Liver (tissue), 9 donors: ENCODE data around the gene CYP1B1. TPM values are rescaled to one million over a fixed set of nuclear protein-coding genes. Genes with fewer than 3 reads are reported as not detected.
"Not testable (repeated sequence)": the region's sequence is repeated elsewhere in the genome, so short reads cannot be mapped to it uniquely, and the experiment has no call there.

ENCODE experiments used
- DNase-seq: peaks from one replicate; pipeline ENCODE4 v3.0.0-alpha.2; 2017; ENCODE audit warnings: low spot score
- H3K27ac ChIP-seq, 2 donors: one replicate each; pipeline ENCODE4 v1.7.0; 2013; ENCODE audit warnings: inconsistent platforms in 2 of 2, low read length in 2 of 2, control low read depth in 1 of 2, low read depth in 1 of 2, mild to moderate bottlenecking in 1 of 2
- H3K27me3 ChIP-seq, 4 donors: one replicate each; pipeline versions ENCODE4 v1.6.1 to v1.7.0; 2013; ENCODE audit warnings: low read length in 3 of 4, inconsistent platforms in 1 of 4, mild to moderate bottlenecking in 1 of 4, moderate library complexity in 1 of 4; ENCODE audit not compliant: control insufficient read depth in 4 of 4, insufficient read depth in 4 of 4
- H3K36me3 ChIP-seq, 4 donors: one replicate each; pipeline versions ENCODE4 v1.6.1 to v1.7.0; 2013; ENCODE audit warnings: low read length in 3 of 4, mild to moderate bottlenecking in 3 of 4, low read depth in 1 of 4, moderate library complexity in 1 of 4; ENCODE audit not compliant: control insufficient read depth in 4 of 4, insufficient read depth in 3 of 4
- H3K4me1 ChIP-seq, 4 donors: one replicate each; pipeline versions ENCODE4 v1.6.1 to v1.7.0; 2013; ENCODE audit warnings: low read length in 3 of 4, mild to moderate bottlenecking in 3 of 4, moderate library complexity in 1 of 4; ENCODE audit not compliant: control insufficient read depth in 4 of 4, insufficient read depth in 4 of 4
- H3K4me3 ChIP-seq, 3 donors: one replicate each; pipeline versions ENCODE4 v1.6.1 to v1.7.0; 2013; ENCODE audit warnings: low read length in 3 of 3, control low read depth in 1 of 3, low read depth in 1 of 3, mild to moderate bottlenecking in 1 of 3
- H3K9ac ChIP-seq, 2 donors: one replicate each; pipeline ENCODE4 v1.7.0; 2013; ENCODE audit warnings: low read length in 2 of 2, mild to moderate bottlenecking in 2 of 2, moderate library complexity in 2 of 2, control low read depth in 1 of 2, low read depth in 1 of 2
- H3K9me3 ChIP-seq, 4 donors: one replicate each; pipeline versions ENCODE4 v1.6.1 to v1.7.0; 2013; ENCODE audit warnings: low read length in 3 of 4; ENCODE audit not compliant: control insufficient read depth in 4 of 4
- EGR1 ChIP-seq, 2 donors: IDR thresholded peaks; 2 replicates each; pipeline ENCODE4 v1.6.1; 2016 to 2018; ENCODE audit warnings: antibody characterized with exemption in 2 of 2, low read depth in 2 of 2
- FOXA1 ChIP-seq: IDR thresholded peaks from 2 replicates; pipeline ENCODE4 v1.6.1; 2016; ENCODE audit warnings: antibody characterized with exemption
- FOXA2 ChIP-seq: IDR thresholded peaks from 2 replicates; pipeline ENCODE4 v1.6.1; 2016; ENCODE audit warnings: antibody characterized with exemption
- GABPA ChIP-seq, 2 donors: IDR thresholded peaks in 1 of 2; conservative IDR thresholded peaks in 1 of 2; 2 replicates each; pipeline ENCODE4 v1.6.1; 2016; ENCODE audit warnings: antibody characterized with exemption in 2 of 2, mild to moderate bottlenecking in 1 of 2, moderate library complexity in 1 of 2
- HNF4A ChIP-seq, 2 donors: conservative IDR thresholded peaks; 2 replicates each; pipeline ENCODE4 v1.6.1; 2016; ENCODE audit warnings: antibody characterized with exemption in 2 of 2, mild to moderate bottlenecking in 2 of 2
- HNF4G ChIP-seq: IDR thresholded peaks from 2 replicates; pipeline ENCODE4 v1.6.1; 2016; ENCODE audit warnings: antibody characterized with exemption
- JUND ChIP-seq, 2 donors: IDR thresholded peaks; 2 replicates each; pipeline ENCODE4 v1.6.1; 2016; ENCODE audit warnings: antibody characterized with exemption in 2 of 2
- NR2F2 ChIP-seq: IDR thresholded peaks from 2 replicates; pipeline ENCODE4 v1.6.1; 2016; ENCODE audit warnings: antibody characterized with exemption
- RAD21 ChIP-seq, 2 donors: IDR thresholded peaks; 2 replicates each; pipeline ENCODE4 v1.6.1; 2016; ENCODE audit warnings: antibody characterized with exemption in 2 of 2, mild to moderate bottlenecking in 2 of 2
- RXRA ChIP-seq, 2 donors: IDR thresholded peaks; 2 replicates each; pipeline ENCODE4 v1.6.1; 2017 to 2018; ENCODE audit warnings: antibody characterized with exemption in 2 of 2, mild to moderate bottlenecking in 1 of 2
- SP1 ChIP-seq: IDR thresholded peaks from 2 replicates; pipeline ENCODE4 v1.6.1; 2018; ENCODE audit warnings: antibody characterized with exemption, mild to moderate bottlenecking
- TAF1 ChIP-seq: conservative IDR thresholded peaks from 2 replicates; pipeline ENCODE4 v1.6.1; 2016; ENCODE audit warnings: antibody characterized with exemption, mild to moderate bottlenecking
- YY1 ChIP-seq: IDR thresholded peaks from 2 replicates; pipeline ENCODE4 v1.6.1; 2016; ENCODE audit warnings: antibody characterized with exemption, mild to moderate bottlenecking
- WGBS: extraction: QIAGEN DNeasy Blood & Tissue Kit; methylation state at CpG from one replicate; pipeline ENCODE4 v1.1.7; 2013; 5-methylcytosine and 5-hydroxymethylcytosine counted together
- polyA plus RNA-seq, 2 donors: library from polyadenylated mRNA; stranded (reverse) in 1 of 2; unstranded in 1 of 2; fragments of 200-250 nt in 1 of 2; fragments of >200 nt in 1 of 2; fragmentation: Nextera tagmentation in 1 of 2; extraction: Ambion mirVana in 1 of 2; gene quantifications; one replicate each; pipeline versions ENCODE4 v1.2.1 to v1.2.3, GENCODE V29; 2013 to 2015
- total RNA-seq, 2 donors: library from RNA; depleted of rRNA; stranded (reverse); fragments of >200 nt; gene quantifications; one replicate each; pipeline ENCODE4 v1.2.3, GENCODE V29; 2014
- TF ChIP-seq, protein P1 (sequence below): IDR thresholded peaks from 2 replicates; pipeline ENCODE4 v1.6.1; 2016; ENCODE audit warnings: antibody characterized with exemption, mild to moderate bottlenecking
- TF ChIP-seq, protein P2 (sequence below): IDR thresholded peaks from 2 replicates; pipeline ENCODE4 v1.6.1; 2016; ENCODE audit warnings: antibody characterized with exemption
- TF ChIP-seq, protein P3 (sequence below): IDR thresholded peaks from 2 replicates; pipeline ENCODE4 v1.6.1; 2016; ENCODE audit warnings: antibody characterized with exemption
- TF ChIP-seq, protein P4 (sequence below): IDR thresholded peaks from 2 replicates; pipeline ENCODE4 v1.6.1; 2016; ENCODE audit warnings: antibody characterized with exemption
- TF ChIP-seq, protein P5 (sequence below): fragments of 150-350 bp; IDR thresholded peaks from 2 replicates; pipeline ENCODE4 v1.5.1; 2017; ENCODE audit warnings: improper control_type of control experiment, low read depth, low read length; ENCODE audit not compliant: missing input control
- donor health status: healthy.
- donor health status: healthy.
- donor health status: healthy.
- donor health status: healthy.
- donor health status: healthy.

CYP1B1 gene
- total and polyA plus RNA-seq, 4 donors, result 0.84 to 6.8 (median 3.2) TPM

DNA sequence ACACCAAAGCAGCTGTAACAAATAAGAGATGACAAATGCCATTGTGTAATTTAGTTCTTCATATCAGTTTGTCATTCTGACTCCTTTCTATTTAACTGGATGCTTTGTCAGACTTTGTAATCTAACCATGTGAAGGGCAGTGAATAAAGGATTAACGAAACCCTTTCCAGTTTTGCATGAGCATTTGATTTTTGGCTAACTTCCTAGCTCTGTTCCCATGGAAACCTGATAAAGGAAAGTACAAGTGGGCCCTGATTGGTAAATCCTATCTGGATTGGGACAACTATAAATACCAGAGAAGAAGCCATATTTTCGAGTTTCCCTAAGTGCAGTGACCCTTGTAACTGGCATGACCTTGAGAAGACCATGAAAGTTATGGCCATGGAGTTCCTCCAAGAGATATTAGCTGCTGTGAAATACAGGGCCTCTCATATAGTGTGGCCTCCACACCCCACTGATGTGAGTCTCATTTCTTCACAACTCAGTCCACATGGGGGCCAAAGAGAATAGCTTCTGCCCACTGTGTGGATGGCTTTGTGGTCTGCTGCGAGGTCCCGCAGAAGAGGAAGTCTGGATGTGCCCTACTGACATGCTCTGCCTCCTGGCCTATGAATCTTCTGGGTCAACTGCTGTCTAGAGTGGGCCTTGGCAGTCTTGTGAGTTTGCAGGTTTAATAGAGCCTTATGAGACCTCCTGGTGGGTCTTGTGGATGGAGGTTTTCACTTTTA is 38.2 kb upstream of the CYP1B1 start (continued):
- TF ChIP-seq, protein P1, sequence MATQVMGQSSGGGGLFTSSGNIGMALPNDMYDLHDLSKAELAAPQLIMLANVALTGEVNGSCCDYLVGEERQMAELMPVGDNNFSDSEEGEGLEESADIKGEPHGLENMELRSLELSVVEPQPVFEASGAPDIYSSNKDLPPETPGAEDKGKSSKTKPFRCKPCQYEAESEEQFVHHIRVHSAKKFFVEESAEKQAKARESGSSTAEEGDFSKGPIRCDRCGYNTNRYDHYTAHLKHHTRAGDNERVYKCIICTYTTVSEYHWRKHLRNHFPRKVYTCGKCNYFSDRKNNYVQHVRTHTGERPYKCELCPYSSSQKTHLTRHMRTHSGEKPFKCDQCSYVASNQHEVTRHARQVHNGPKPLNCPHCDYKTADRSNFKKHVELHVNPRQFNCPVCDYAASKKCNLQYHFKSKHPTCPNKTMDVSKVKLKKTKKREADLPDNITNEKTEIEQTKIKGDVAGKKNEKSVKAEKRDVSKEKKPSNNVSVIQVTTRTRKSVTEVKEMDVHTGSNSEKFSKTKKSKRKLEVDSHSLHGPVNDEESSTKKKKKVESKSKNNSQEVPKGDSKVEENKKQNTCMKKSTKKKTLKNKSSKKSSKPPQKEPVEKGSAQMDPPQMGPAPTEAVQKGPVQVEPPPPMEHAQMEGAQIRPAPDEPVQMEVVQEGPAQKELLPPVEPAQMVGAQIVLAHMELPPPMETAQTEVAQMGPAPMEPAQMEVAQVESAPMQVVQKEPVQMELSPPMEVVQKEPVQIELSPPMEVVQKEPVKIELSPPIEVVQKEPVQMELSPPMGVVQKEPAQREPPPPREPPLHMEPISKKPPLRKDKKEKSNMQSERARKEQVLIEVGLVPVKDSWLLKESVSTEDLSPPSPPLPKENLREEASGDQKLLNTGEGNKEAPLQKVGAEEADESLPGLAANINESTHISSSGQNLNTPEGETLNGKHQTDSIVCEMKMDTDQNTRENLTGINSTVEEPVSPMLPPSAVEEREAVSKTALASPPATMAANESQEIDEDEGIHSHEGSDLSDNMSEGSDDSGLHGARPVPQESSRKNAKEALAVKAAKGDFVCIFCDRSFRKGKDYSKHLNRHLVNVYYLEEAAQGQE, result peak; percentile 15
- peak in 1 of 2 donors; percentile 15 for TF ChIP-seq EGR1 (IDR thresholded peaks at IDR 0.05; ENCODE audit: low read depth in 2 of 2)
- peak; percentile 31 for TF ChIP-seq FOXA2
- TF ChIP-seq JUND (IDR thresholded peaks at IDR 0.05), result peak in 1 of 2 donors; percentile 56
- TF ChIP-seq YY1, result peak; percentile 81

DNA sequence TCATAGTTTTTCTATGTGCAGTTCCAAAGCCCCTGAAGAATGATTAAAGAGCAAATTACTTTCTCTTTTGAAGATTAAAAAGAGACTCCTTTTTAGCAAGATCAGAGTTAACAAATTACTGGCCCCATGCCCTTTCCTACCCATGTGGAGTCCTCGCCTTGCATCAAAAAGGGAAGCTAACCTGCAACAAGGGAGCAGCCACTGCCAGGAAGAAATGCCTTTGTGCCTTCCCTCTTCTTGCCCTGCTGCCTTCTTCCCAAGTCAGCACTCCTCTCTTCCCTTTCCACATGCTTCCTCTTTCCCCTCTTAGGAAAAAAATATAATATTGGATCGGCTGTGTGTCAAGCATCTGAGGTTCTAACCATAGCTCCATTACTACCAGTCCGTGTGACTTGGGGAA is 37.1 kb upstream of the CYP1B1 start:
- Histone ChIP-seq H3K9ac (no peak overlapping the region), H3K4me3 (no peak overlapping the region), H3K9me3 (no peaks in the 10 kb centered on the region), H3K27ac (no peak overlapping the region), H3K36me3 (no peaks in the 10 kb centered on the region), H3K27me3 (no peaks in the 10 kb centered on the region), H3K4me1 (peaks cover 14 to 54% (median 36%) of the 10 kb centered on the region in 4 donors)
- DNase-seq, result no peak
- WGBS, result 74% methylated on average over 3 of the region's 3 CpGs
- TF ChIP-seq, protein P2, sequence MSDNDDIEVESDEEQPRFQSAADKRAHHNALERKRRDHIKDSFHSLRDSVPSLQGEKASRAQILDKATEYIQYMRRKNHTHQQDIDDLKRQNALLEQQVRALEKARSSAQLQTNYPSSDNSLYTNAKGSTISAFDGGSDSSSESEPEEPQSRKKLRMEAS, result no peak
- TF ChIP-seq FOXA2, result no peak
- TF ChIP-seq, protein P3, sequence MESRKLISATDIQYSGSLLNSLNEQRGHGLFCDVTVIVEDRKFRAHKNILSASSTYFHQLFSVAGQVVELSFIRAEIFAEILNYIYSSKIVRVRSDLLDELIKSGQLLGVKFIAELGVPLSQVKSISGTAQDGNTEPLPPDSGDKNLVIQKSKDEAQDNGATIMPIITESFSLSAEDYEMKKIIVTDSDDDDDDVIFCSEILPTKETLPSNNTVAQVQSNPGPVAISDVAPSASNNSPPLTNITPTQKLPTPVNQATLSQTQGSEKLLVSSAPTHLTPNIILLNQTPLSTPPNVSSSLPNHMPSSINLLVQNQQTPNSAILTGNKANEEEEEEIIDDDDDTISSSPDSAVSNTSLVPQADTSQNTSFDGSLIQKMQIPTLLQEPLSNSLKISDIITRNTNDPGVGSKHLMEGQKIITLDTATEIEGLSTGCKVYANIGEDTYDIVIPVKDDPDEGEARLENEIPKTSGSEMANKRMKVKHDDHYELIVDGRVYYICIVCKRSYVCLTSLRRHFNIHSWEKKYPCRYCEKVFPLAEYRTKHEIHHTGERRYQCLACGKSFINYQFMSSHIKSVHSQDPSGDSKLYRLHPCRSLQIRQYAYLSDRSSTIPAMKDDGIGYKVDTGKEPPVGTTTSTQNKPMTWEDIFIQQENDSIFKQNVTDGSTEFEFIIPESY, result no peak
- TF ChIP-seq TAF1, result no peak
- no peak for TF ChIP-seq HNF4G
- no peak for TF ChIP-seq YY1
- TF ChIP-seq, protein P4, sequence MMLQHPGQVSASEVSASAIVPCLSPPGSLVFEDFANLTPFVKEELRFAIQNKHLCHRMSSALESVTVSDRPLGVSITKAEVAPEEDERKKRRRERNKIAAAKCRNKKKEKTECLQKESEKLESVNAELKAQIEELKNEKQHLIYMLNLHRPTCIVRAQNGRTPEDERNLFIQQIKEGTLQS, result no peak
- TF ChIP-seq, protein P5, sequence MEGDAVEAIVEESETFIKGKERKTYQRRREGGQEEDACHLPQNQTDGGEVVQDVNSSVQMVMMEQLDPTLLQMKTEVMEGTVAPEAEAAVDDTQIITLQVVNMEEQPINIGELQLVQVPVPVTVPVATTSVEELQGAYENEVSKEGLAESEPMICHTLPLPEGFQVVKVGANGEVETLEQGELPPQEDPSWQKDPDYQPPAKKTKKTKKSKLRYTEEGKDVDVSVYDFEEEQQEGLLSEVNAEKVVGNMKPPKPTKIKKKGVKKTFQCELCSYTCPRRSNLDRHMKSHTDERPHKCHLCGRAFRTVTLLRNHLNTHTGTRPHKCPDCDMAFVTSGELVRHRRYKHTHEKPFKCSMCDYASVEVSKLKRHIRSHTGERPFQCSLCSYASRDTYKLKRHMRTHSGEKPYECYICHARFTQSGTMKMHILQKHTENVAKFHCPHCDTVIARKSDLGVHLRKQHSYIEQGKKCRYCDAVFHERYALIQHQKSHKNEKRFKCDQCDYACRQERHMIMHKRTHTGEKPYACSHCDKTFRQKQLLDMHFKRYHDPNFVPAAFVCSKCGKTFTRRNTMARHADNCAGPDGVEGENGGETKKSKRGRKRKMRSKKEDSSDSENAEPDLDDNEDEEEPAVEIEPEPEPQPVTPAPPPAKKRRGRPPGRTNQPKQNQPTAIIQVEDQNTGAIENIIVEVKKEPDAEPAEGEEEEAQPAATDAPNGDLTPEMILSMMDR, result no peak
- TF ChIP-seq EGR1 (IDR thresholded peaks at IDR 0.05; ENCODE audit: low read depth in 2 of 2), result no peak
- no peak for TF ChIP-seq NR2F2
- TF ChIP-seq, protein P1, result no peak
- no peak for TF ChIP-seq RAD21 (IDR thresholded peaks at IDR 0.05)
- no peak for TF ChIP-seq RXRA (IDR thresholded peaks at IDR 0.05)
- TF ChIP-seq JUND (IDR thresholded peaks at IDR 0.05), result no peak
- no peak for TF ChIP-seq HNF4A (conservative IDR thresholded peaks at IDR 0.05)
- TF ChIP-seq GABPA (IDR thresholded peaks at IDR 0.05 in 1 of 2, conservative IDR thresholded peaks at IDR 0.05 in 1 of 2), result no peak
- no peak for TF ChIP-seq SP1
- TF ChIP-seq FOXA1, result no peak

DNA sequence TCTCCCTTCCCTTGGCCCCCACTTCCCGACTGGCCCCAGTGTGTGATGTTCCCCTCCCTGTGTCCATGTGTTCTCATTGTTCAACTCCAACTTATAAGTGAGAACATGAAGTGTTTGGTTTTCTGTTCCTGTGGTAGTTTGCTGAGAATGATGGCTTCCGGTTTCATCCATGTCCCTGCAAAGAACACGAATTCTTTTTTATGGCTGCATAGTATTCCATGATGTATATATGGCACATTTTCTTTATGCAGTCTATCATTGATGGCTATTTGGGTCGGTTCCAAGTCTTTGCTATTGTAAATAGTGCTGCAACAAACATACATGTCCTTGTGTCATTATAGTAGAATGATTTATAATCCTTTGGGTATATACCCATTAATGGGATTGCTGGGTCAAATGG is 35.4 kb upstream of the CYP1B1 start:
- 93% methylated on average over 4 of the region's 4 CpGs for WGBS
- H3K4me1 ChIP-seq, result peaks cover 14 to 54% (median 36%) of the 10 kb centered on the region in 4 donors
- not testable (repeated sequence) for H3K27me3 ChIP-seq, H3K9me3 ChIP-seq, H3K27ac ChIP-seq, H3K36me3 ChIP-seq, DNase-seq, H3K4me3 ChIP-seq, H3K9ac ChIP-seq
